CD4-positive, alpha-beta T cell (primary cell): ENCODE data around the gene SLC37A1. TPM values are rescaled to one million over a fixed set of nuclear protein-coding genes. Genes with fewer than 3 reads are reported as not detected.

ENCODE experiments used
- ATAC-seq: fragments of 200-7000 bp; cut with Tn5 transposase; one replicate; pipeline ENCODE4 v1.10.0; 2022; ENCODE audit warnings: mild to moderate bottlenecking; ENCODE audit not compliant: poor library complexity
- CTCF ChIA-PET: fragments of 350-600 bp; sonication (Branson Sonifier 250); formaldehyde crosslinking; loops from one replicate; lab custom pipeline; 2021; ENCODE audit warnings: antibody characterized with exemption, inconsistent platforms; lab: Charles Lee
- POLR2A ChIA-PET: fragments of 350-600 bp; sonication (Branson Sonifier 250); formaldehyde crosslinking; loops from one replicate; lab custom pipeline; 2021; ENCODE audit warnings: antibody characterized with exemption, inconsistent platforms; lab: Charles Lee
- DNase-seq, 14 experiments: peaks; one replicate each; pipeline ENCODE4 v3.0.0-alpha.2; 2013 to 2020; ENCODE audit warnings: mixed read lengths in 2 of 14
- H3K27ac ChIP-seq, 2 donors: one replicate each; pipeline versions ENCODE4 v1.5.1 to v1.7.0; 2013; ENCODE audit warnings: low read length in 2 of 2, low read depth in 1 of 2, mild to moderate bottlenecking in 1 of 2
- H3K27me3 ChIP-seq, 2 experiments: 1 replicate in 1 of 2; 2 replicates in 1 of 2; pipeline versions ENCODE4 v1.6.1 to v1.7.0; 2013; ENCODE audit warnings: low read length in 2 of 2, control low read depth in 1 of 2, mild to moderate bottlenecking in 1 of 2, moderate library complexity in 1 of 2; ENCODE audit not compliant: insufficient read depth in 2 of 2, control insufficient read depth in 1 of 2
- H3K36me3 ChIP-seq: one replicate; pipeline ENCODE4 v1.6.1; 2013; ENCODE audit warnings: low read length, control low read depth; ENCODE audit not compliant: insufficient read depth
- H3K4me1 ChIP-seq: one replicate; pipeline ENCODE4 v1.6.1; 2013; ENCODE audit warnings: low read length, control low read depth; ENCODE audit not compliant: insufficient read depth
- H3K4me3 ChIP-seq: one replicate; pipeline ENCODE4 v1.5.1; 2013; ENCODE audit warnings: mild to moderate bottlenecking, low read length, moderate library complexity
- H3K9me3 ChIP-seq, 2 experiments: 1 replicate in 1 of 2; 2 replicates in 1 of 2; pipeline versions ENCODE4 v1.6.1 to v1.7.0; 2013; ENCODE audit warnings: low read length in 2 of 2, mild to moderate bottlenecking in 2 of 2, control low read depth in 1 of 2, moderate library complexity in 1 of 2; ENCODE audit not compliant: control insufficient read depth in 1 of 2, insufficient read depth in 1 of 2
- H3K27ac Mint-ChIP-seq: one replicate; pipeline ENCODE4 v1.8.0; 2020; ENCODE audit warnings: mixed read lengths
- H3K27me3 Mint-ChIP-seq: one replicate; pipeline ENCODE4 v1.8.0; 2021; ENCODE audit warnings: mixed read lengths
- H3K36me3 Mint-ChIP-seq: one replicate; pipeline ENCODE4 v1.8.0; 2021; ENCODE audit warnings: low read depth, mixed read lengths
- H3K4me1 Mint-ChIP-seq: one replicate; pipeline ENCODE4 v1.8.0; 2021; ENCODE audit warnings: low read depth, mixed read lengths
- H3K4me3 Mint-ChIP-seq: one replicate; pipeline ENCODE4 v1.8.0; 2020; ENCODE audit warnings: mild to moderate bottlenecking, mixed read lengths
- H3K9me3 Mint-ChIP-seq: one replicate; pipeline ENCODE4 v1.8.0; 2020; ENCODE audit warnings: mixed read lengths
- CTCF ChIP-seq: fragments of 200-600 bp; IDR thresholded peaks from one replicate; pipeline ENCODE4 v1.8.0; 2022; ENCODE audit warnings: antibody characterized with exemption, mild to moderate bottlenecking
- intact Hi-C, 2 experiments: fragments of 100-400 bp; cut with DNase I in 1 of 2; cut with micrococcal nuclease in 1 of 2; formaldehyde crosslinking; loops; one replicate each; pipeline versions ENCODE4 v1.15.1 to v1.9.0; 2023 to 2025; cut with DNase I, micrococcal nuclease
- total RNA-seq, 174 experiments: library from RNA in 2 of 174; stranded (reverse) in 2 of 174; gene quantifications; one replicate each; pipeline ENCODE4 v1.2.3 and lab custom pipeline; 2021 to 2026

Gene SLC37A1
- total RNA-seq, 2 experiments from 2014 or later, result 16.4 to 16.7 TPM

- Mint-ChIP-seq H3K27ac (no peak overlapping the region), H3K9me3 (no peaks in the 10 kb centered on the region)
- ATAC-seq, result no peak
Measured at GRCh38 chr21:42618707-42619102, 105.1 kb downstream of the SLC37A1 start.

GRCh38 chr21:42619166-42619565 is 105.5 kb downstream of the SLC37A1 start:
- H3K9me3 ChIP-seq, result no peaks in the 10 kb centered on the region
- no peak overlapping the region for H3K4me3 ChIP-seq
- no peak for TF ChIP-seq CTCF
- intact Hi-C loops, result no loop called here
- ChIA-PET POLR2A (no interaction called here), CTCF (no interaction called here)
- Mint-ChIP-seq H3K4me1 (no peaks in the 10 kb centered on the region), H3K9me3 (no peaks in the 10 kb centered on the region), H3K4me3 (no peak overlapping the region), H3K36me3 (no peaks in the 10 kb centered on the region), H3K27me3 (no peaks in the 10 kb centered on the region), H3K27ac (no peak overlapping the region)
- no peaks in the 10 kb centered on the region for H3K36me3 ChIP-seq
- ATAC-seq (no peak), DNase-seq (no peak)
- H3K27me3 ChIP-seq, result no peaks in the 10 kb centered on the region
- no peak overlapping the region for H3K27ac ChIP-seq
- H3K4me1 ChIP-seq, result peaks cover 31% of the 10 kb centered on the region

More at GRCh38 chr21:42618707-42619102, 105.1 kb downstream of the SLC37A1 start:
- intact Hi-C loops, result no loop called here
- Histone ChIP-seq H3K27me3 (no peaks in the 10 kb centered on the region), H3K9me3 (no peaks in the 10 kb centered on the region), H3K36me3 (no peaks in the 10 kb centered on the region), H3K4me3 (no peak overlapping the region), H3K4me1 (peaks cover 36% of the 10 kb centered on the region), H3K27ac (no peak overlapping the region)
- Mint-ChIP-seq H3K27me3 (no peaks in the 10 kb centered on the region), H3K4me1 (no peaks in the 10 kb centered on the region), H3K36me3 (no peaks in the 10 kb centered on the region), H3K4me3 (no peak overlapping the region)
- DNase-seq, result no peak
- ChIA-PET CTCF (no interaction called here), POLR2A (no interaction called here)
- TF ChIP-seq CTCF, result no peak

- Histone ChIP-seq H3K27ac (no peak overlapping the region), H3K4me1 (peaks cover 25% of the 10 kb centered on the region), H3K27me3 (no peaks in the 10 kb centered on the region), H3K36me3 (no peaks in the 10 kb centered on the region), H3K9me3 (no peaks in the 10 kb centered on the region), H3K4me3 (no peak overlapping the region)
- ATAC-seq (no peak), DNase-seq (no peak)
- Mint-ChIP-seq H3K36me3 (no peaks in the 10 kb centered on the region), H3K27me3 (no peaks in the 10 kb centered on the region), H3K4me1 (no peaks in the 10 kb centered on the region), H3K4me3 (no peak overlapping the region), H3K27ac (no peak overlapping the region), H3K9me3 (no peaks in the 10 kb centered on the region)
- ChIA-PET POLR2A (no interaction called here), CTCF (no interaction called here)
- no peak for TF ChIP-seq CTCF
- intact Hi-C loops, result no loop called here
Measured at GRCh38 chr21:42619841-42620240, 106.2 kb downstream of the SLC37A1 start.
